Measurements from ENCODE around the gene SSC5D.
"Not testable (repeated sequence)": the region's sequence is repeated elsewhere in the genome, so short reads cannot be mapped to it uniquely, and the experiment has no call there.

The SSC5D gene

DNA sequence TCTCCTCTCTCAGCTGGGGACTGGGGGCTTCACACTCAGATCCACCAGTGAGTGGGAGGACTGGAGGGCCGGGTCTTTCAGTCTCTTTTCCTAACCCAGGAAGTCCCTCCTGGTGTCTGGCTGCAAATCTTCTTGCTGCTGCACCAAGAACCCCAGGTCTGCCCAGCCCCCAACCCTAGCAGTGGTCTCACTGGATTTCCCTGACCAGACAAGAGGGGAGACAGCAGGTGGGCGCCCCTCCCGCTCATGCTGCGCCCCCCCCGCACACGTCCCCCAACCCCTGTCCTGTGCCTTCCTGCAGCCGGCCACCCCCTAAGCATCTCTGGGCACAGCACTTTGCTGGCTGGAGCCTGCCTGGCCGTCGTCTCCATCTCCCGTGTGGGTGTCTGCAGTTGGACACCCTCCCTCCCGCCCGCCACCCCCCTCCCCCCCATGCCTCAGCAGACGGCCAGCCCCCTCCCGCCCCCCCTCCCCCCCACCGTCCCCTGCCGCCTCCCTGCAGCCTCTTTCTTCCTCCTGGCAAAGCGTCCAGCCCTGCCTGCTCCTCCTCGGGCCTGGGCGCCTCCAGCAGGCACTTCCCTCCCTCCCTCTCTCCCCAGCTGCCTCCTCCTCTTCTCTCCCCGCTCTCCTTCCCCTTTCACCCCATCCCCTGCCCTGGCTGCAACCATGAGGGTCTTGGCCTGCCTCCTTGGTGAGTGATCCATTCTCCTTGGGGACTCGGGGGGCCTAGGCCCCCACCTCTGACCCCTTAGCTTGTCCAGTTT is at the start of gene SSC5D:
Gene SSC5D (plus strand): TSS at position 513 of the 764 bp plus-strand sequence. CDS start 154 bp downstream, at position 667.
- DNase-seq (ENCODE audit: extremely low spot score, insufficient read length, low read depth), result no peak
- no peak for FAIRE-seq

- no peak for FAIRE-seq
- DNase-seq (ENCODE audit: extremely low spot score, insufficient read length, low read depth), result no peak
These were observed 49.2 kb upstream of the SSC5D start for GRCh38 chr19:55439052-55439451.

- no peak for DNase-seq (ENCODE audit: extremely low spot score, insufficient read length, low read depth)
- no peak for FAIRE-seq
These were observed 47.7 kb upstream of the SSC5D start for GRCh38 chr19:55440411-55441105.

DNA sequence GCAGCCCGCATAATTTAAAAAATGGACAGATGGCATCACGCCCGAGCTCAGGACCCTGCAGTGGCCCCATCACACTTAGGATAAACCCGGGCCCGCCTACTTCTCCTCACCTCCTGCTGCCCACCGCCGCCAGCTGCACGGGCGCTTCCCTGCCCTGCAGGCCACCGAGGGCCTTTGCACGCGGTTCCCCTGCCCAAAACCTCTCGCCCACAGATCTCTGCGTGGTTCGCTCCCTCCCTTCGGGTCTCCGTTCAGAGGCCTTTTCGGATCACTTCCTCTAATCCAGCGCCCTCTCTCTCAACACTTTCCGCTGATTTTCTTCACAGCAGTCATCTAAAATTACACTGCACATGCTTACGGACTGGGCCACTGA is 46.9 kb upstream of the SSC5D start:
- FAIRE-seq (no peak), DNase-seq (ENCODE audit: extremely low spot score, insufficient read length, low read depth) (no peak)

- no peak for FAIRE-seq
- no peak for DNase-seq (ENCODE audit: extremely low spot score, insufficient read length, low read depth)
These were observed 46.4 kb upstream of the SSC5D start for GRCh38 chr19:55441692-55442321.

- FAIRE-seq (no peak), DNase-seq (ENCODE audit: extremely low spot score, insufficient read length, low read depth) (no peak)
These were observed 45.8 kb upstream of the SSC5D start for GRCh38 chr19:55442372-55442961.

DNA sequence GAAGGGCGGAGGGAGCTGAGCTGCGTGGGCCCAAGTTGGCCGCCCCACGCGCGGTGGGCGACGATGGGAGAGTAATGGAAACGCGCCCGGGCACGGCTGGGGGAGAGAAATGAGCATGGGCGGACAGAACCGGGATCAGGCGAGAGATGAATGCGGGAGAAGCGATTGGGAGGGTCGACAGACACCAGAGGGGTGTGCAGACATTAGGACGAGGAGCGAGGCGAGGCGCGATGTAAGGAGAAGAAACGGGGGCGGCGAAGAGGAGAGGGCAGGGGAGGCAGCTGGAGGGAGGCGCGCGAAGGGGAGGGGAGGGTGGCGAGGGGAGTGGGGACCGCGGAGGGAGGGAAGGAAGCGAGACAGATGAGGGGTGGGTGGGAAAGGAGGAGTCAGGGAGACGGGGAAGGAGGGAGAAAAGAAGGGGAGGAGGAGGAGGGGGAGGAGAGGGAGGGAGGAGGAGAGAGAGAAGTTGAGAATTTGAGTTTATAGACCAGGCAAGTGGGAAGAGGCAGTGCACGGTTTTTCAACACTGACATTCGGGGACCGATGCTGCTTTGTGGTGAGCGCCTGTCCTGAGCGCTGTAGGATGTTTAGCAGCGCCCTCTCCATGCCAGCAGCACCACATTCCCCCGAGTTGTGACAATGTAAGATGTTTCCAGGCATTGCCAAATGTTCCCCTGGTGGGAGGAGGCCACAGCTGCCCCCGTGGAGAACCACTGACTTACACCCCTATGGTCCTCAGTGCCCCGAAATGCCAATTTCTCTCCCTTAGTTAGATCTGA is 45.0 kb upstream of the SSC5D start, which contains the start of gene SHISA7:
Gene SHISA7 (minus strand): TSS at position 256 of the 779 bp plus-strand sequence. CDS start 437 bp downstream, outside the sequence.
- DNase-seq (ENCODE audit: extremely low spot score, insufficient read length, low read depth) (no peak), FAIRE-seq (no peak)

- no peak for DNase-seq (ENCODE audit: extremely low spot score, insufficient read length, low read depth)
- FAIRE-seq, result no peak
These were observed 44.3 kb upstream of the SSC5D start for GRCh38 chr19:55443824-55444480.

- FAIRE-seq (no peak), DNase-seq (ENCODE audit: extremely low spot score, insufficient read length, low read depth) (no peak)
These were observed 43.6 kb upstream of the SSC5D start for GRCh38 chr19:55444646-55445045.

- no peak for DNase-seq (ENCODE audit: extremely low spot score, insufficient read length, low read depth)
- no peak for FAIRE-seq
These were observed 42.2 kb upstream of the SSC5D start for GRCh38 chr19:55446060-55446459.

GRCh38 chr19:55447421-55448174 is 40.6 kb upstream of the SSC5D start:
- FAIRE-seq (no peak), DNase-seq (ENCODE audit: extremely low spot score, insufficient read length, low read depth) (no peak)

- not testable (repeated sequence) for FAIRE-seq
These were observed 40.1 kb upstream of the SSC5D start for GRCh38 chr19:55448175-55448490.

DNA sequence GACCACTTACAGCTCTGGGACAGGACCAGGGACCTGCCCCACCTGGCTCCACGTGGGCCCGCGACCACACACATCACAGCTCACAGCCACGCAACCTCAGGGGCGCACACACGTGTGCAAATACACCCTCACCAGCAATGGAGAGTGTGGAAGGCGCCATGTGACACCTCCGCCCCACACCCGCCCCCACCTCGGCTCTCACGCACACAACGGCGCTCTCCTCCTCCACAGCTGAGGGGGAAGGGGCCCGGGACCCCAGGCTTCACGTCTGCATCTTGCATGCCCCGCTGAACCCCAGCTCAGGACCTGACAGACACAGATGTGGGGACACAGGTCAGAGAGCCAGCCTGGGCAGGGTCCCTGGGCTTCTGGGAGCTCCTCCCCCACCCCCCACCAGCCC is 38.8 kb upstream of the SSC5D start:
- FAIRE-seq, result no peak
- no peak for DNase-seq (ENCODE audit: extremely low spot score, insufficient read length, low read depth)

More at GRCh38 chr19:55448175-55448490, 40.1 kb upstream of the SSC5D start:
- not testable (repeated sequence) for DNase-seq (ENCODE audit: extremely low spot score, insufficient read length, low read depth)

DNA sequence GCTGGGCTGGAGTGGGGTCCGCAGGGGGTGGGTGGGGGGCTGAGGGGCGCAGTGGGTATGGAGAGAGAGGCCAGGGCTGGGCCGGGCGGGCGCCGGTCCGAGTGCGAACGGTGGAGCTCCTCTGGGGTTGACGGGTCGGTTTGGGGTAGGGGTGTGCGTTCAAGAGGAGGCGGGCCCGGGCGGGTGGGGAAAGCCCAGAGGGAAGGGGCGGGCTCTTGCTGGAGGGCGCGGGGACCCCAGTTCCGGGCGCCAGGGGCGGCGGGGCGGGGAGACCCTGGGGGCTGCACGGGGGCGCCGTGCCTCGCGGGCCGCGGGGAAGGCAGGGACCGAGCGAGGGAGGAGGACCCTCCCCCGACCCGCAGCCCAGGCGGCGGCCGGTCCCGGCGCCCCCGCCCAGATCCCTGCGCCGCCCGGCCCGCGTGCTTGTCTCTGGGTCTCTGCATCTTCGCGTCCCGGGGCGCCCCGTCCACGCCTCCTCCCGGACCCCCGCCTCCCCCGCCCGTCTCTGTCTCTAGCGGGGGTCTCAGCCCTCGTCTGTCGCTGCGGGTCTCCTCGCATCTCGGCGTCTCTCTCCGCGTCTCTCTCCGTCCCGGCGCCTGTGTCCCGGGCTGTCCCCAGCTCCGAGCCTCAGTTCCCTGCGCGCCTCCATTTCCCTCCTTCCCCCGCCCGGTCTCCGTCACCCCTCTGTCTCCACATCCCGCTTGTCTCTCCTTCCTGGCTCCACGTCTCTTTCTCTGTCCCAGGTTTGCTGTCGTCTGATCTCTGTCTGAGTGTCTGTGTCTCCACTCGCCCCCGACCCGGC is 36.9 kb upstream of the SSC5D start:
- no peak for FAIRE-seq
- DNase-seq (ENCODE audit: extremely low spot score, insufficient read length, low read depth), result no peak

- FAIRE-seq (no peak), DNase-seq (ENCODE audit: extremely low spot score, insufficient read length, low read depth) (no peak)
These were observed 36.1 kb upstream of the SSC5D start for GRCh38 chr19:55451965-55452748.

GRCh38 chr19:55452749-55453346 is 35.4 kb upstream of the SSC5D start:
- no peak for FAIRE-seq

More at GRCh38 chr19:55452749-55453346, 35.4 kb upstream of the SSC5D start:
- DNase-seq (ENCODE audit: extremely low spot score, insufficient read length, low read depth), result no peak

Data from GM18507 (cell line).